Measurements from ENCODE around the gene TMEM183A. TPM values are rescaled to one million over a fixed set of nuclear protein-coding genes. Genes with fewer than 3 reads are reported as not detected.

The TMEM183A gene
- total and polyA plus RNA-seq, 2 of the 4 experiments (the other 2 are of a cell fraction): 56.8 to 63.1 TPM

GRCh38 chr1:203017061-203017460 is 9.9 kb downstream of the TMEM183A start:
- no peak for DNase-seq

More at GRCh38 chr1:203017061-203017460, 9.9 kb downstream of the TMEM183A start:
- H2BK5ac ChIP-seq (ENCODE audit: low read depth, low read length, poor library complexity, severe bottlenecking): no peak overlapping the region
- H3K4me3 ChIP-seq (ENCODE audit: insufficient read depth, low read depth, low read length): no peak overlapping the region
- in situ Hi-C loops (cut with MboI; ENCODE audit: low sequenced_read_pairs): no loop called here
- H2AK5ac ChIP-seq (ENCODE audit: low read depth, low read length): no peak overlapping the region
- no peak overlapping the region for H3K9ac ChIP-seq (ENCODE audit: low read depth, low read length)
- dilution Hi-C loops (cut with HindIII; ENCODE audit: low sequenced_read_pairs, unreplicated experiment): no loop called here
- no peaks in the 10 kb centered on the region for H3K27me3 ChIP-seq (ENCODE audit: control insufficient read depth, insufficient read depth, low read length)
- H3K56ac ChIP-seq (ENCODE audit: extremely low read depth, insufficient read depth, low read length): no peak overlapping the region
- H4K91ac ChIP-seq (ENCODE audit: insufficient read depth, low read depth, low read length): no peak overlapping the region
- no peaks in the 10 kb centered on the region for H3K9me1 ChIP-seq (ENCODE audit: insufficient read depth, low read length)
- peaks cover 4% of the 10 kb centered on the region; the same call in 1 of the 2 replicates for H4K20me1 ChIP-seq (ENCODE audit: insufficient read depth, low read length)
- no peak overlapping the region for H3K14ac ChIP-seq (replicated peaks; ENCODE audit: low read depth, low read length)
- TF ChIP-seq ELK1 (IDR thresholded peaks at IDR 0.05; ENCODE audit: borderline replicate concordance, low read depth, low read length) (no peak), CTCF (conservative IDR thresholded peaks at IDR 0.05; ENCODE audit: low read depth, low read length) (no peak), MAZ (IDR thresholded peaks at IDR 0.05; ENCODE audit: borderline replicate concordance, low read depth, low read length) (no peak), RAD21 (IDR thresholded peaks at IDR 0.05; ENCODE audit: low read length) (no peak), CHD1 (IDR thresholded peaks at IDR 0.05; ENCODE audit: low read depth, low read length) (no peak), USF2 (IDR thresholded peaks at IDR 0.05; ENCODE audit: low read depth, low read length) (no peak), BHLHE40 (IDR thresholded peaks at IDR 0.05; ENCODE audit: low read depth, low read length) (no peak), NFE2L2 (IDR thresholded peaks at IDR 0.05; ENCODE audit: low read depth, low read length) (no peak), FOS (IDR thresholded peaks at IDR 0.05; ENCODE audit: low read depth, low read length) (no peak), POLR2A (IDR thresholded peaks at IDR 0.05; ENCODE audit: low read depth, low read length) (no peak), RCOR1 (IDR thresholded peaks at IDR 0.05; ENCODE audit: insufficient replicate concordance, low read length) (no peak), SMC3 (IDR thresholded peaks at IDR 0.05; ENCODE audit: low read depth, low read length) (no peak)
- no peak overlapping the region for H3K4ac ChIP-seq (ENCODE audit: low read depth, low read length)
- no peak overlapping the region for H3K4me2 ChIP-seq (ENCODE audit: low read depth, low read length)
- no TSS peak for BruUV-seq (replicated peaks)
- H2BK120ac ChIP-seq (ENCODE audit: low read depth, low read length): no peak overlapping the region
- no peak overlapping the region for H4K5ac ChIP-seq (ENCODE audit: low read depth, low read length)
- no peak overlapping the region for H3K23ac ChIP-seq (ENCODE audit: low read depth, low read length)
- H3K18ac ChIP-seq (ENCODE audit: low read depth, low read length): no peak overlapping the region
- peaks cover 4 to 43% of the 10 kb centered on the region in 2 experiments for H3K79me1 ChIP-seq (ENCODE audit: low read depth in 1 of 2, low read length in 2 of 2)
- ChIA-PET CTCF (no interaction called here), POLR2A (ENCODE audit: unreplicated experiment) (no interaction called here)
- ATAC-seq (ENCODE audit: low read depth): no peak
- H3K9me3 ChIP-seq (ENCODE audit: control insufficient read depth, insufficient read depth, low read length): no peaks in the 10 kb centered on the region
- no peaks in the 10 kb centered on the region for H3K4me1 ChIP-seq (ENCODE audit: control insufficient read depth, insufficient read depth, low read length)
- no CpG with 5 or more reads among the region's 4 CpGs for WGBS, 2 experiments (ENCODE audit: extremely low coverage in 2 of 2, insufficient read length in 1 of 2)
- intact Hi-C loops (cut with micrococcal nuclease): no loop called here
- no peak overlapping the region for H2AFZ ChIP-seq (replicated peaks; ENCODE audit: low read length, poor library complexity)
- H2BK20ac ChIP-seq (ENCODE audit: low read depth, low read length): no peak overlapping the region
- H2BK15ac ChIP-seq (ENCODE audit: low read depth, low read length): no peak overlapping the region
- H3K27ac ChIP-seq (ENCODE audit: insufficient read depth, low read length): no peak overlapping the region
- H4K8ac ChIP-seq (ENCODE audit: low read depth in 2 of 2, low read length in 2 of 2): no peak overlapping the region
- no peak overlapping the region for H2AK9ac ChIP-seq (replicated peaks; ENCODE audit: low read depth, low read length, poor library complexity)
- peaks cover 48% of the 10 kb centered on the region for H3K36me3 ChIP-seq (ENCODE audit: control insufficient read depth, insufficient read depth, low read length)
